T-cell (primary cell): ENCODE measurements around the gene STRA6. TPM values are rescaled to one million over a fixed set of nuclear protein-coding genes. Genes with fewer than 3 reads are reported as not detected.
"Not testable (repeated sequence)": the region's sequence is repeated elsewhere in the genome, so short reads cannot be mapped to it uniquely, and the experiment has no call there.

ENCODE experiments used
- ATAC-seq, 4 experiments: fragments of 200-7000 bp in 3 of 4; fragments of 150-1000 bp in 1 of 4; cut with Tn5 transposase; replicated peaks in 1 of 4; 1 replicate in 3 of 4; 2 replicates in 1 of 4; pipeline ENCODE4 v1.10.0; 2021; ENCODE audit warnings: moderate library complexity in 3 of 4, mild to moderate bottlenecking in 2 of 4, moderate number of reproducible peaks in 1 of 4
- CTCF ChIA-PET, 2 donors: fragments of 300-600 bp; sonication (Branson Sonifier 250); formaldehyde crosslinking; loops; one replicate each; lab custom pipeline; 2022; ENCODE audit warnings: antibody characterized with exemption in 2 of 2; lab: Charles Lee
- POLR2A ChIA-PET, 2 donors: fragments of 300-600 bp; sonication (Branson Sonifier 250); formaldehyde crosslinking; loops; one replicate each; lab custom pipeline; 2022; ENCODE audit warnings: antibody characterized with exemption in 2 of 2; lab: Charles Lee
- DNase-seq, 35 experiments: peaks; one replicate each; pipeline versions ENCODE4 v3.0.0 to v3.0.0-alpha.2; 2013 to 2023
- H3K27ac ChIP-seq: one replicate; pipeline ENCODE4 v1.5.1; 2013; ENCODE audit warnings: low read length
- H3K27me3 ChIP-seq, 2 experiments: replicated peaks in 1 of 2; 1 replicate in 1 of 2; 2 replicates in 1 of 2; pipeline versions ENCODE4 v1.6.1 to v1.7.0; 2013; ENCODE audit warnings: low read length in 1 of 2, mixed read lengths in 1 of 2; ENCODE audit not compliant: control insufficient read depth in 2 of 2, insufficient read depth in 2 of 2; ENCODE audit errors: extremely low read depth in 1 of 2
- H3K36me3 ChIP-seq, 2 donors: 1 replicate in 1 of 2; 2 replicates in 1 of 2; pipeline versions ENCODE4 v1.6.1 to v1.7.0; 2013; ENCODE audit warnings: low read length in 1 of 2; ENCODE audit not compliant: control insufficient read depth in 2 of 2, insufficient read depth in 1 of 2; ENCODE audit errors: extremely low read depth in 1 of 2
- H3K4me1 ChIP-seq, 2 experiments: 1 replicate in 1 of 2; 2 replicates in 1 of 2; pipeline versions ENCODE4 v1.6.1 to v1.7.0; 2013; ENCODE audit warnings: low read length in 2 of 2, mixed read lengths in 1 of 2; ENCODE audit not compliant: insufficient read depth in 2 of 2, control insufficient read depth in 1 of 2; ENCODE audit errors: extremely low read depth in 1 of 2
- H3K4me3 ChIP-seq, 2 donors: 1 replicate in 1 of 2; 2 replicates in 1 of 2; pipeline versions ENCODE4 v1.5.1 to v1.7.0; 2013; ENCODE audit warnings: mild to moderate bottlenecking in 2 of 2, low read length in 1 of 2, moderate library complexity in 1 of 2; ENCODE audit not compliant: control insufficient read depth in 1 of 2; ENCODE audit errors: extremely low read depth in 1 of 2
- H3K9me3 ChIP-seq: 2 replicates; pipeline ENCODE4 v1.7.0; 2013
- H3K27ac Mint-ChIP-seq, 2 donors: one replicate each; pipeline ENCODE4 v1.8.0; 2020 to 2021; ENCODE audit warnings: mild to moderate bottlenecking in 2 of 2, mixed read lengths in 2 of 2
- H3K27me3 Mint-ChIP-seq, 2 donors: one replicate each; pipeline ENCODE4 v1.8.0; 2021 to 2022; ENCODE audit warnings: mixed read lengths in 2 of 2
- H3K36me3 Mint-ChIP-seq: one replicate; pipeline ENCODE4 v1.8.0; 2021; ENCODE audit warnings: mixed read lengths
- H3K4me1 Mint-ChIP-seq, 3 donors: one replicate each; pipeline ENCODE4 v1.8.0; 2020 to 2022; ENCODE audit warnings: mixed read lengths in 3 of 3, mild to moderate bottlenecking in 1 of 3
- H3K4me3 Mint-ChIP-seq, 3 donors: one replicate each; pipeline ENCODE4 v1.8.0; 2020 to 2022; ENCODE audit warnings: mild to moderate bottlenecking in 3 of 3, mixed read lengths in 3 of 3, moderate library complexity in 3 of 3
- H3K9me3 Mint-ChIP-seq, 3 donors: one replicate each; pipeline ENCODE4 v1.8.0; 2020 to 2022; ENCODE audit warnings: mixed read lengths in 3 of 3
- WGBS: methylation state at CpG from one replicate; pipeline ENCODE4 v1.1.5; 2013; ENCODE audit warnings: missing lambda C conversion rate; ENCODE audit not compliant: insufficient coverage; 5-methylcytosine and 5-hydroxymethylcytosine counted together
- total RNA-seq, 35 experiments: library from RNA in 6 of 35; stranded (reverse) in 6 of 35; fragments of 120-200 nt in 1 of 35; gene quantifications; one replicate each; pipeline versions ENCODE4 v1.2.1 to v1.2.4 and lab custom pipeline; 2013 to 2026

STRA6 gene
- total RNA-seq, 5 donors from 2014 or later (not counting 1 experiment from before 2014, with no cell fraction given), result not detected

GRCh38 chr15:74170071-74170844 is 32.3 kb downstream of the STRA6 start:
- peaks cover 8 to 13% of the 10 kb centered on the region in 2 donors for H3K27me3 Mint-ChIP-seq
- no peaks in the 10 kb centered on the region for H3K36me3 ChIP-seq

GRCh38 chr15:74168711-74169126 is 33.9 kb downstream of the STRA6 start:
- no peak for ATAC-seq
- H3K4me3 Mint-ChIP-seq, result no peak overlapping the region
- WGBS, result no CpG with 5 or more reads among the region's 3 CpGs
- no peak overlapping the region for H3K27ac Mint-ChIP-seq
- ChIA-PET POLR2A (no interaction called here), CTCF (no interaction called here)
- Histone ChIP-seq H3K9me3 (no peaks in the 10 kb centered on the region), H3K36me3 (no peaks in the 10 kb centered on the region), H3K4me1 (no peaks in the 10 kb centered on the region), H3K4me3 (no peak overlapping the region), H3K27ac (no peak overlapping the region), H3K27me3 (peaks cover 0 to 5% of the 10 kb centered on the region in 2 experiments)
- peaks cover 0 to 4% (median 0%) of the 10 kb centered on the region in 3 donors for H3K9me3 Mint-ChIP-seq
- H3K4me1 Mint-ChIP-seq, result no peaks in the 10 kb centered on the region
- H3K36me3 Mint-ChIP-seq, result no peaks in the 10 kb centered on the region
- no peak for DNase-seq
- peaks cover 18 to 19% of the 10 kb centered on the region in 2 donors for H3K27me3 Mint-ChIP-seq

More at GRCh38 chr15:74170071-74170844, 32.3 kb downstream of the STRA6 start:
- Mint-ChIP-seq H3K27ac (no peak overlapping the region), H3K9me3 (no peaks in the 10 kb centered on the region), H3K4me1 (no peaks in the 10 kb centered on the region), H3K36me3 (no peaks in the 10 kb centered on the region), H3K4me3 (no peak overlapping the region)
- ChIA-PET CTCF (no interaction called here), POLR2A (no interaction called here)
- Histone ChIP-seq H3K27ac (no peak overlapping the region), H3K4me3 (no peak overlapping the region), H3K4me1 (no peaks in the 10 kb centered on the region), H3K9me3 (no peaks in the 10 kb centered on the region), H3K27me3 (peaks cover 0 to 5% of the 10 kb centered on the region in 2 experiments)
- WGBS, result 85% methylated on average over 10 of the region's 15 CpGs
- ATAC-seq (no peak), DNase-seq (no peak)

- H3K27me3 Mint-ChIP-seq, result peaks cover 23 to 26% of the 10 kb centered on the region in 2 donors
- 35% methylated on average over 2 of the region's 4 CpGs for WGBS
- ATAC-seq (no peak), DNase-seq (no peak)
- CTCF ChIA-PET, result no interaction called here
- POLR2A ChIA-PET, result no interaction called here
- H3K36me3 Mint-ChIP-seq, result no peaks in the 10 kb centered on the region
- H3K9me3 ChIP-seq, result no peaks in the 10 kb centered on the region
- H3K4me1 Mint-ChIP-seq, result no peaks in the 10 kb centered on the region
- H3K4me3 ChIP-seq, result no peak overlapping the region
- no peak overlapping the region for H3K4me3 Mint-ChIP-seq
- peaks cover 0 to 4% (median 0%) of the 10 kb centered on the region in 3 donors for H3K9me3 Mint-ChIP-seq
- H3K27me3 ChIP-seq, result peaks cover 0 to 9% of the 10 kb centered on the region in 2 experiments
- H3K27ac Mint-ChIP-seq, result no peak overlapping the region
- H3K27ac ChIP-seq, result no peak overlapping the region
- no peaks in the 10 kb centered on the region for H3K4me1 ChIP-seq
- H3K36me3 ChIP-seq, result no peaks in the 10 kb centered on the region
Observed at GRCh38 chr15:74167891-74168331, 34.7 kb downstream of the STRA6 start.

GRCh38 chr15:74165461-74165860 is 37.1 kb downstream of the STRA6 start:
- ATAC-seq (no peak), DNase-seq (no peak)
- Mint-ChIP-seq H3K36me3 (no peaks in the 10 kb centered on the region), H3K4me3 (no peak overlapping the region), H3K4me1 (no peaks in the 10 kb centered on the region), H3K9me3 (peaks cover 0 to 4% (median 0%) of the 10 kb centered on the region in 3 donors), H3K27ac (no peak overlapping the region), H3K27me3 (peaks cover 32 to 37% of the 10 kb centered on the region in 2 donors)
- ChIA-PET CTCF (no interaction called here), POLR2A (no interaction called here)
- no peaks in the 10 kb centered on the region for H3K4me1 ChIP-seq
- H3K9me3 ChIP-seq, result no peaks in the 10 kb centered on the region
- H3K27ac ChIP-seq, result no peak overlapping the region
- no peaks in the 10 kb centered on the region for H3K36me3 ChIP-seq
- H3K4me3 ChIP-seq, result no peak overlapping the region
- peaks cover 0 to 17% of the 10 kb centered on the region in 2 experiments for H3K27me3 ChIP-seq
- WGBS, result no CpG with 5 or more reads among the region's 1 CpG

- H3K9me3 Mint-ChIP-seq, H3K9me3 ChIP-seq, H3K27ac ChIP-seq, ATAC-seq, DNase-seq, H3K36me3 ChIP-seq, H3K27ac Mint-ChIP-seq, H3K4me3 ChIP-seq, H3K36me3 Mint-ChIP-seq, H3K4me1 Mint-ChIP-seq, H3K4me3 Mint-ChIP-seq, POLR2A ChIA-PET, H3K4me1 ChIP-seq: not testable (repeated sequence)
- H3K27me3 Mint-ChIP-seq, result peaks cover 23 to 34% of the 10 kb centered on the region in 2 donors
- H3K27me3 ChIP-seq, result peaks cover 0 to 15% of the 10 kb centered on the region in 2 experiments
- CTCF ChIA-PET, result interaction anchor here in 1 of 2 donors (0.6 kb wide), 2 partner anchors 326 to 899 kb away, joined by 4 to 6 read pairs; no protein-coding TSS in a partner anchor
- no CpG with 5 or more reads among the region's 3 CpGs for WGBS
Observed at GRCh38 chr15:74162195-74162536, 40.4 kb downstream of the STRA6 start.

GRCh38 chr15:74160390-74160789 is 42.2 kb downstream of the STRA6 start:
- H3K36me3 Mint-ChIP-seq, ATAC-seq, H3K36me3 ChIP-seq, H3K4me1 ChIP-seq, DNase-seq, CTCF ChIA-PET, H3K9me3 ChIP-seq, H3K9me3 Mint-ChIP-seq, H3K4me1 Mint-ChIP-seq, H3K27ac ChIP-seq, POLR2A ChIA-PET, H3K27ac Mint-ChIP-seq, H3K4me3 Mint-ChIP-seq, H3K4me3 ChIP-seq: not testable (repeated sequence)
- peaks cover 0 to 18% of the 10 kb centered on the region in 2 experiments for H3K27me3 ChIP-seq
- H3K27me3 Mint-ChIP-seq, result peaks cover 27 to 34% of the 10 kb centered on the region in 2 donors
- no CpG with 5 or more reads among the region's 3 CpGs for WGBS
